AG04450 (cell line): ENCODE results near the gene RFX3. TPM values are rescaled to one million over a fixed set of nuclear protein-coding genes. Genes with fewer than 3 reads are reported as not detected.

Source experiments
- CTCF ChIA-PET: fragments of 300-600, 350-600 bp; formaldehyde crosslinking; extraction: SDS; loops from one replicate; lab custom pipeline; 2022; ENCODE audit warnings: antibody characterized with exemption, inconsistent platforms; lab: Charles Lee
- POLR2A ChIA-PET: fragments of 350-600 bp; formaldehyde crosslinking; extraction: SDS; loops from one replicate; lab custom pipeline; 2021; ENCODE audit warnings: antibody characterized with exemption, inconsistent platforms; lab: Yijun Ruan, JAX
- DNase-seq: peaks from one replicate; pipeline ENCODE4 v3.0.0-alpha.2; 2011; ENCODE audit warnings: low read depth, low spot score
- H3K27ac ChIP-seq: one replicate; pipeline ENCODE4 v1.5.1; 2012; ENCODE audit warnings: low read depth, low read length, control low read depth
- H3K27me3 ChIP-seq: one replicate; pipeline ENCODE4 v1.6.0; 2012; ENCODE audit warnings: low read length; ENCODE audit not compliant: control insufficient read depth, insufficient read depth
- H3K4me3 ChIP-seq: 2 replicates; pipeline ENCODE4 v1.5.1; 2011; ENCODE audit warnings: mild to moderate bottlenecking, low read depth, low read length, control low read depth
- H3K9me3 ChIP-seq: 2 replicates; pipeline ENCODE4 v1.5.1; 2012; ENCODE audit warnings: low read length; ENCODE audit not compliant: control insufficient read depth, insufficient read depth
- polyA plus RNA-seq: library from polyadenylated mRNA; depleted of rRNA; stranded (reverse); fragments of >200 nt; gene quantifications from 2 replicates; pipeline ENCODE4 v1.2.3, GENCODE V29; 2011
- TF ChIP-seq, protein P1 (sequence below): IDR thresholded peaks from 2 replicates; pipeline ENCODE4 v1.5.1; 2011; ENCODE audit warnings: low read depth, low read length, control low read depth, inconsistent platforms

RFX3 gene
- polyA plus RNA-seq, 1 experiment: 3.7 TPM

DNA sequence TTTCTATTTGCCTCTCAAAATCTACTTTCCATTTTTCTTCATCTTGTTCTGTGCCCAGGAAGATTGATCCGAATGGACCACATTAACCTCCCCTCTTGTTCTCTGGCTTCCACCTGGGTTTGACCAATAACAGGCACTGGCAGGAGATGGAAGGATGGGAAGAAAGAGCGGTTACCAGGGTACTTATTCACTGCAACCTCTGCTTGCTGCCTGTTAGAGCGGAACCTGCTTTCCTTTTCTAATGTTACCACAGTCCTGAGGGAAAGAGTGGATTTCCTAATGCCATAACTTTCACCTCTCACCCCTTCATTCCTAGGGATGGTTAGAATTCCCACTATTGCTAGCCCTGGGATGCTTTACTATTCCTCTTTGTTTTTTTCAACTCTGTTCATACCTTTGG, 262.1 kb downstream of the RFX3 start:
- H3K9me3 ChIP-seq: no peaks in the 10 kb centered on the region
- TF ChIP-seq, protein P1, sequence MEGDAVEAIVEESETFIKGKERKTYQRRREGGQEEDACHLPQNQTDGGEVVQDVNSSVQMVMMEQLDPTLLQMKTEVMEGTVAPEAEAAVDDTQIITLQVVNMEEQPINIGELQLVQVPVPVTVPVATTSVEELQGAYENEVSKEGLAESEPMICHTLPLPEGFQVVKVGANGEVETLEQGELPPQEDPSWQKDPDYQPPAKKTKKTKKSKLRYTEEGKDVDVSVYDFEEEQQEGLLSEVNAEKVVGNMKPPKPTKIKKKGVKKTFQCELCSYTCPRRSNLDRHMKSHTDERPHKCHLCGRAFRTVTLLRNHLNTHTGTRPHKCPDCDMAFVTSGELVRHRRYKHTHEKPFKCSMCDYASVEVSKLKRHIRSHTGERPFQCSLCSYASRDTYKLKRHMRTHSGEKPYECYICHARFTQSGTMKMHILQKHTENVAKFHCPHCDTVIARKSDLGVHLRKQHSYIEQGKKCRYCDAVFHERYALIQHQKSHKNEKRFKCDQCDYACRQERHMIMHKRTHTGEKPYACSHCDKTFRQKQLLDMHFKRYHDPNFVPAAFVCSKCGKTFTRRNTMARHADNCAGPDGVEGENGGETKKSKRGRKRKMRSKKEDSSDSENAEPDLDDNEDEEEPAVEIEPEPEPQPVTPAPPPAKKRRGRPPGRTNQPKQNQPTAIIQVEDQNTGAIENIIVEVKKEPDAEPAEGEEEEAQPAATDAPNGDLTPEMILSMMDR: no peak
- ChIA-PET POLR2A (no interaction called here), CTCF (no interaction called here)
- H3K4me3 ChIP-seq: no peak overlapping the region
- no peaks in the 10 kb centered on the region for H3K27me3 ChIP-seq
- H3K27ac ChIP-seq: no peak overlapping the region
- DNase-seq: no peak

DNA sequence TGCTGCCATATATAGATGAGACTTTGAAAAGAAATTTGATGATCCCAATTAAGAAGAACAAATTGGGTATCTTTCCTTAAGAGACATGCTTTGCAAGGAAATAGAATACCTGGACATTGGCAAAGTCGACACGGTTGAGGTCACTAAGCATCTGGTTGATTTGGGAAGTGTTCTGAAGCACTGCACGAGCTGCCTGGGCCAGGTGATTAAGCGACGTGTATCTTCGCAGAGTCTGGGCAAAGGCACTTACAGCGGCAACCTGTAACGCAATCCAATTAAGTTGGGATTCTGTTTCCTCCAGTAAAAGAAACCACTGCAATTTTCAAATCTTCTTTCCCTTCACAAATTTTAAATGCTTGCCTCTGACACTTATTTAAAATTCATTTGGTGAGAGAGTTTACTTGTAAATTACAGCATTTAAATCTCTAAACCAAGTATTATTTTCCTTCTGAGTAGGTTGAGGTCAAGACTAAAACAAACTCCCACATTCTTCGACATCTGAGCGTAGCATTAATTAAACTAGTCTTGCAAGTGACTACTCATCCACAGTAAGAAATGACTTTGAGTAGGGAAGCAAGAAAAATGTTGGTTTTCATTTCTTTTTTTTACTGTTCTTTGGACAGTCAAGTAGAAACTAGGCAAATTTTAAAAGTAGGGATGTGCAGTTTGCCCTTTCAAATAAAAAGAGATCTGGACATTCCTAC, 262.8 kb downstream of the RFX3 start:
- Histone ChIP-seq H3K9me3 (no peaks in the 10 kb centered on the region), H3K4me3 (no peak overlapping the region), H3K27ac (no peak overlapping the region), H3K27me3 (no peaks in the 10 kb centered on the region)
- ChIA-PET CTCF (interaction anchor here (0.8 kb wide), 1 partner anchor 9 kb away, joined by 3 read pairs; no protein-coding TSS in a partner anchor), POLR2A (no interaction called here)
- TF ChIP-seq, protein P1: no peak
- DNase-seq: no peak

DNA sequence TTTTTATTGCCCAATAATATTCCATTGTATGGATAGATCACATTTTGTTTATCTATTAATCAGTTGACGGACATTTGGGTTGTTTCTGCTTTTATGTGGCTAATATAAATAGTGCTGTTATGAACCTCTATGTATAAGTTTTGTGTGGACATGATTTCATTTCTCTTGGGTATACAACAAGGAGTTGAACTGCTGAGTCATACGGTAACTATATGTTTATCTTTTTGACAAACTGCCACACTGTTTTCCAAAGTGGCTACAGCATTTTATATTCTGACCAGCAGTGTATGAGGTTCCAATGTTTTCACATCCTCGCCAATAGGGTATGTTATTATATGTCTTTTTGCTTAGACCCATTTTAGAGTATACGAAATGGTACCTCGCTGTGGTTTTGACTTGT, 264.3 kb downstream of the RFX3 start:
- DNase-seq: no peak
- Histone ChIP-seq H3K4me3 (no peak overlapping the region), H3K27ac (no peak overlapping the region), H3K27me3 (no peaks in the 10 kb centered on the region), H3K9me3 (no peaks in the 10 kb centered on the region)
- CTCF ChIA-PET: interaction anchor here (1.0 to 1.3 kb wide), 2 partner anchors 20 to 180 kb away, joined by 4 read pairs; no protein-coding TSS in a partner anchor
- POLR2A ChIA-PET: no interaction called here
- TF ChIP-seq, protein P1: no peak

DNA sequence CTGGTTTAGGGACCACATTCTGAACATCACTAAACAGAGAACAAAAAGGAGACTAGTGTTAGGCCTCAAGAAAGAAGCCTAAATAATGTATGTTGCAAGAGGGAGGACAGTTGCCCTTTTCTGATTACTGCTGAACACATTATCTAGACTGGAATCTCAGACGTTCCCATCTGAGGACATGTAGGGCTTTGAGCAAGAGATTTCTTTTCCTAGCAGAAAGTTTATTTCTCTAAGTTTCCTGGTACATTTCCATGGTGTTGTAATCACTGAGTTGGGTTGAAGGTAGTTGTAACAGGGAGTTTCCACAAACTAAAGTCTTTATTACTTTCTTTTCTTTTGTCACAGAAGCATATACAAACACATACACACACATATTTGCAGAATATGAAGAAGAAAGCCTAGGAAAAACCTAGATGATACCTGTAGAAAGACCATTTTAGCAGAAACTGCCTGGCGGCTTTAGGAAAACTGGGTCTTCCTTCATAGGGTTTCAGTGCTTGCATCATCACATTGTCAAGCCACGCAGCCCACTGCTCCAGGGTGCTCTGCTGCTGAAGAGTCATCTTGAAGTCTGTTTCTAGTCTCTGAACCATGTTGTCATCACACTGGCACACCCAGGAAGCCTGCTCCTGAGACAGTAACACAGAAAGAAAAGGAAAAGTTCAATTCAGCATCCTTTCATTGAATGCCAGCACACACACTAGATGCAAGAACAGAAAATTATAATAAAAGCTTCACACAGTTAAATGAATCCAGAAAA, 269.1 kb downstream of the RFX3 start:
- no peak for DNase-seq
- Histone ChIP-seq H3K27me3 (no peaks in the 10 kb centered on the region), H3K4me3 (no peak overlapping the region), H3K9me3 (no peaks in the 10 kb centered on the region), H3K27ac (no peak overlapping the region)
- TF ChIP-seq, protein P1: no peak
- CTCF ChIA-PET: interaction anchor here (1.2 kb wide), 1 partner anchor 16 kb away, joined by 5 read pairs; no protein-coding TSS in a partner anchor
- POLR2A ChIA-PET: no interaction called here

DNA sequence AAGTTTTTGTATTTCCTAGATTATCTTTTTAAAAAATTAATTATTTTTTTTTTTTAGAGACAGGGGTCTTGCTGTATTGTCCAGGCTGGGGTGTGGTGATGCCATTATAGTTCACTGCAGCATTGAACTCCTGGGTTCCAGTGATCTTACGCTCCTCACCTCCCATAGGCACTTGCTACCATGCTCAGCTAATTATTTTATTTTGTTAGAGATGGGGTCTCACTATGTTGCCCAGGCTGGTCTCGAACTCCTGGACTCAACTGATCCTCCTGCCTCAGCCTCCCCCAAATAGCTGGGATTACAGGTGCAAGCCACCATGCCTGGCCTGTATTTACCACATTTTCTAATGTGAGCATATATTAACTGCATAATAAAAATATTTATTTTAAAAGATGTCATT, 274.5 kb downstream of the RFX3 start:
- Histone ChIP-seq H3K4me3 (no peak overlapping the region), H3K27me3 (no peaks in the 10 kb centered on the region), H3K9me3 (no peaks in the 10 kb centered on the region), H3K27ac (no peak overlapping the region)
- CTCF ChIA-PET: interaction anchor here (1.0 kb wide), 1 partner anchor 10 kb away, joined by 4 read pairs; no protein-coding TSS in a partner anchor
- POLR2A ChIA-PET: no interaction called here
- TF ChIP-seq, protein P1: no peak
- no peak for DNase-seq
